Astrocyte of the hippocampus (primary cell): ENCODE results near the gene RNF213.
"Not testable (repeated sequence)": the region's sequence is repeated elsewhere in the genome, so short reads cannot be mapped to it uniquely, and the experiment has no call there.

ENCODE experiments used
- DNase-seq: peaks from one replicate; pipeline ENCODE4 v3.0.0; 2011; ENCODE audit warnings: low read depth, low spot score

Gene RNF213

GRCh38 chr17:80388175-80388574 is 127.5 kb downstream of the RNF213 start:
- no peak for DNase-seq

- DNase-seq, result no peak
These were observed 127.9 kb downstream of the RNF213 start for GRCh38 chr17:80388601-80389000.

- peak; percentile 24 for DNase-seq
These were observed 128.7 kb downstream of the RNF213 start for GRCh38 chr17:80389011-80389995.

DNA sequence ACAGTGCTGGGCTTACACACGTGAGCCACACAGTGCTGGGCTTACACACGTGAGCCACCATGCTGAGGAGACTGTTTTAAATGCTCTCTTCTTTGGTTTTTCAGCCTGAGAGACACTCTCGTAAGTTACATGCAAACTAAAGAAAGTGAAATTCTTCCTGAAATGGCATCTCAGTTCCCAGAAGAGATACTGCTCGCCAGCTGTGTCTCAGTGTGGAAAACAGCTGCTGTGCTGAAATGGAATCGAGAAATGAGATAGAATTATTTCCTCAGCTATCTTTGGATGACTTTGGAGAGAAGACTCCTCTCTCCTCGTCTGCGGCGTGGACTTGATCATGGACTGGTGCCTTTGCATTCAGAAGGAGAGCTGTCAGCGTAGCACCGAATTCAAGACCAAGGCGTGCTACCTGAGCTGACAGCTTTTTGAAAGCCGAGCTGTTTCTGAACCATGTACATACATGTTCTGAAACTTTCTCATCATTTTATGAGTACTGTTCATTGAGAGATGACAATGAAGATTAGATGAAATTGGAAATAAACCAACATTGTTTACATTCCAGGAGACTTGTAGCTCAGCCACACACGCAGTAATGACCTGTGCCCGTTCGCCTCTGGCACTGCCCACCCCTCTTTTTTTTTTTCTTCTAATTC is 132.7 kb downstream of the RNF213 start:
- no peak for DNase-seq

GRCh38 chr17:80393961-80394360 is 133.3 kb downstream of the RNF213 start:
- DNase-seq, result no peak

DNA sequence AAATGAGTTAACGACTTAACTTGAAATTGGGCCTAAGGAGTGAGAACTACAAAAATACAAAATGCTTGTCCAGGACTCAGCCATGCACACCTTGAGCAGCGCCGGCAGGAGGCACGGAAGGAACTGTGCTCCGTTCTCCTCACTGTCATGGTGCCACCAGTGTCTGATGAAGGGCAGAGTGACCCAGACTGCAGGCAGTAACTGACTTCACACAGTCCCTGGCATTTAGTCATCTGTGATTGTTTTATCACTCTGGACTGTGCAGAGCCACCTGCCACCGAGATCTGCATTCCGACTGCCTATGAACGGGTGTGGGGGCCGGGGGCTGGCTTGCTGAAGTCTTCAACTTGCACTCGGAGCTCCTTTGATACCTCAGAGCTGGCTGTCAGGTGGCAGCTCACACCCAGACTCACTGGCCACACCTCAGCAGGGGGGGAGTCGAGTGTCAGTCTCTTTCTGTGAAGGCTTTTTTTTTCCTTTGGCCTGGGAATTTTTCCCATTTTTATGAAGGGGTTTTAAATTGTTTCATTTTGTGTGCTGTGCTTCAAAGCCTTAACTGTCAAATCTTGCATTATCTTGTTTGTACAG is 134.1 kb downstream of the RNF213 start:
- DNase-seq, result no peak

- no peak for DNase-seq
These were observed 134.9 kb downstream of the RNF213 start for GRCh38 chr17:80395402-80396151.

DNA sequence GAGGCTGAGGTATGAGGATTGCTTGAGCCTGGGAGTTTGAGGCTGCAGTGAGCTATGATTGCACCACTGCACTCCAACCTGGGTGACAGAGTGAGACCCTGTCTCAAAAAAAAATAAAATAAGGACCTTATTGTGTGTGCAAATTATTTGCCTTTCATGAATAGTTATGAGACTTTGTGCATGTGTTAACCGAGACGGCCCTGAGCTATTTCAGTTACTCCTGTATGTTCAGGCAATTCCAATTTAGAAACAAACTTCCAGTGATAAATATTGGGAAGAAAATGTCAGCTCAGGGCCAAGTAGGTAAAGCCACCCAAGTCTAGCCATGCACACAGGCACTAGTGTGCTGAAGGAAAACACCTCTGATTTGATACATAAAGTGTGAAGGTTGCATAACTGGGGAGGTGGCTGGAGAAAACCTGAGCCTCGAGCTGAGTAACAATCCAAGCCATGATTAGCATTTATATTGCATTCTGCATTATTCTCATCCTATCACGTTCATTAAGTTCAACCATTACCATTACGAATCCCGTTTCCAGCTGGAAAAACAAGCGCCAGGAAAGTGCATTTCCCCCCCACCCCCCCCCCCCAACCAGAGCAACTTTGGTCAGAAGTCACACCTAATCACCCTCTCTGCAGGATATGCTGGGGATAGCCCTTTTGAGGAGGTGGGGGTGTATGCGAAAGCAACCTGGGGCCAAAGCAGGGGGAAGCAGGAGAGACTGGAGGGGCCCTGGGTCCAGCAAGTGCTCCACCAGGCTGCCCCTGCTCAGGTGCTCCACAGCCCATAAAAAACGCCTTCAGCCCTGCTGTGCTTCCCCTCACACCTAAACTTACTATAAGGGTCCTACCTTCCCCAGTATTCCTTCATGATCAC is 135.7 kb downstream of the RNF213 start:
- DNase-seq, result no peak

GRCh38 chr17:80397034-80397387 is 136.4 kb downstream of the RNF213 start:
- DNase-seq, result no peak

GRCh38 chr17:80397686-80398085 is 137.0 kb downstream of the RNF213 start:
- no peak for DNase-seq

DNA sequence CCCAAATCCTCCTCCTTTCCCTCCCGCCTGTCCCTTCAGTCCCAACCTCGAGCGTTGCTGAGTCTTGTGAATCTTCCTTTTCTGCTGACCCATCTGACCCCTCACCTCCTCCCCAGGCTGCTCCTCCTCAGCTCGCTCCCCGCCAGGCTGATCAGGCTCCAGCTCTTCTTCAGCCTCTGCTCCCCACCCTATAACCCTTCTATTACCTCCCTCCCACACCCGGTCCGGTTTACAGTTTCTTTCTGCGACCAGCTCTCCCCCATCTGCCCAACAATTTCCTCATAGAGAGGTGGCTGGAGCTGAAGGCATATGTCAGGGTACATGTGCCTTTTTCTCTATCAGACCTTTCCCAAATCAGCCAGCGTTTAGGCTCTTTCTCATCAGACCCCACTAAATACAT is 140.4 kb downstream of the RNF213 start:
- DNase-seq, result not testable (repeated sequence)

GRCh38 chr17:80402102-80402501 is 141.4 kb downstream of the RNF213 start:
- DNase-seq, result not testable (repeated sequence)

DNA sequence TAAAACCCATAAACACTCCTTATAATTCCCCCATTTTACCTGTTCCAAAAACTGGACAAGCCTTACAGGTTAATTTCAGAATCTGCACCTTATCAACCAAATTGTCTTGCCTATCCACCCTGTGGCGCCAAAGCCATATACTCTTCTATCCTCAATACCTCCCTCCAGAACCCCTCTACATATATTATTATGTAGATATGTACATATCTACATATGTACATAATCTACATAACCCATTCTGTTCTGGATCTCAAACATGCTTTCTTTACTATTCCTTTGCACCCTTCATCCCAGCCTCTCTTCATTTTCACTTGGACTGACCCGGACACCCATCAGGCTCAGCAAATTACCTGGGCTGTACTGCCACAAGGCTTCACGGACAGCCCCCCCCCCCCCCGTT is 142.3 kb downstream of the RNF213 start:
- DNase-seq, result no peak

GRCh38 chr17:80406146-80406545 is 145.5 kb downstream of the RNF213 start:
- no peak for DNase-seq

GRCh38 chr17:80407917-80408316 is 147.3 kb downstream of the RNF213 start:
- DNase-seq, result not testable (repeated sequence)

DNA sequence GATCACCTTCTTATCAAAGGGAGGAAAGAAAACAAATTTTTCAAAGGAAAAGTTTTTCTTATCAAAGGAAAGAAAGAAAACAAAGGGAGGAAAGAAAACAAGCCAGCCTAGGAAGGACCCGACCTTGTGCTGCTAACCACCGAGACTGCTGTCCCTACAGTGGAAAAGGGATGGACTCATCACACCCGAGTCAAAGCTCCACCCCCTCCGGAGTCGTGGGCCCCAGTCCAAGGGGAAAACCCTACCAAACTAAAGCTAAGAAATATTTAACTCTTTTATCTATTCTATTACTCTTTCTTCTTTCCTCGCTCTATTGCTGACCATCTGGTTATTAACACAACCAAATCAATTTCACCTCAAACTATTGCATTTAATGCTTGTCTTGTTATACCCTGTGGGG is 148.2 kb downstream of the RNF213 start:
- no peak for DNase-seq

DNA sequence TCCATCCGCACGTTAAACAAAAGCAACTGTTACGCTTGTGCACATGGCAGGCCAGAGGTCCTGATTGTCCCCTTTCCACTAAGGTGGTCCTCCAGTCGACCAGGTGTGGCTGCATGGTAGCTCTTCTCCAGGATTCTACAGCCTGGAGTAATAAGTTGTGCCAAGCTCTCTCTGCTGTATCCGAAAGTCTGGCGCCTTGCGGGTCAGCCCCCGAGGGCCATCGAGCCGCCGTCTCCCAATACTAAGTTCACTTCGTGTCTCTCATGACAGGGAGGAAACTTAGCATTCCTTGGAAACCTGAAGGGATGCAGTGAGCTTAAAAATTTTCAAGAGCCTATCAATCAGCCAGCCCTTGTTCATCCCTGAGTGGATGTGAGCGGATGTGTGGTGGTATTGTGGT is 149.0 kb downstream of the RNF213 start:
- DNase-seq, result no peak

DNA sequence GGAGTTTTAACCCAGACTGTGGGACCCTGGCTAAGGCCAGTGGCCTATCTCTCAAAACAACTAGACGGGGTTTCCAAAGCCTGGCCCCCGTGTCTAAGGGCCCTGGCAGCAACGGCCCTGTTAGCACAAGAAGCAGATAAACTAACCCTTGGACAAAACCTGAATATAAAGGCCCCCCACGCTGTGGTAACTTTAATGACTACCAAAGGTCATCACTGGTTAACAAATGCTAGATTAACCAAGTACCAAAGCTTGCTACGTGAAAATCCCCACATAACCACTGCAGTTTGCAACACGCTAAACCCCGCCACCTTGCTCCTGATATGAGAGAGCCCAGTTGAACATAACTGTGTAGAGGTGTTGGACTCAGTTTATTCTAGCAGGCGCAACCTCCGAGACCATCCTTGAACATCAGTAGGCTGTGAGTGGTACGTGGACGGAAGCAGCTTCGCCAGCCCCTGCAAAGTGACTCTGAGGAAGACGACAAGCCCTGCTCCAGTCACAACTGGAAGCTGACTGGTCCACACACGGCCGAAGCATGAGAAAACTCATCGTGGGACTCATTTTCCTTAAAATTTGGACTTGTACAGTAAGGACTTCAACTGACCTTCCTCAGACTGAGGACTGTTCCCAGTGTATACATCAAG is 149.9 kb downstream of the RNF213 start:
- not testable (repeated sequence) for DNase-seq

GRCh38 chr17:80413771-80414507 is 153.3 kb downstream of the RNF213 start:
- DNase-seq, result no peak

GRCh38 chr17:80414508-80414802 is 153.8 kb downstream of the RNF213 start:
- no peak for DNase-seq
